ENCODE results near the gene TWSG1. TPM values are rescaled to one million over a fixed set of nuclear protein-coding genes. Genes with fewer than 3 reads are reported as not detected.

The TWSG1 gene
- total RNA-seq, 1 donor from 2014 or later, result 38.6 TPM

DNA sequence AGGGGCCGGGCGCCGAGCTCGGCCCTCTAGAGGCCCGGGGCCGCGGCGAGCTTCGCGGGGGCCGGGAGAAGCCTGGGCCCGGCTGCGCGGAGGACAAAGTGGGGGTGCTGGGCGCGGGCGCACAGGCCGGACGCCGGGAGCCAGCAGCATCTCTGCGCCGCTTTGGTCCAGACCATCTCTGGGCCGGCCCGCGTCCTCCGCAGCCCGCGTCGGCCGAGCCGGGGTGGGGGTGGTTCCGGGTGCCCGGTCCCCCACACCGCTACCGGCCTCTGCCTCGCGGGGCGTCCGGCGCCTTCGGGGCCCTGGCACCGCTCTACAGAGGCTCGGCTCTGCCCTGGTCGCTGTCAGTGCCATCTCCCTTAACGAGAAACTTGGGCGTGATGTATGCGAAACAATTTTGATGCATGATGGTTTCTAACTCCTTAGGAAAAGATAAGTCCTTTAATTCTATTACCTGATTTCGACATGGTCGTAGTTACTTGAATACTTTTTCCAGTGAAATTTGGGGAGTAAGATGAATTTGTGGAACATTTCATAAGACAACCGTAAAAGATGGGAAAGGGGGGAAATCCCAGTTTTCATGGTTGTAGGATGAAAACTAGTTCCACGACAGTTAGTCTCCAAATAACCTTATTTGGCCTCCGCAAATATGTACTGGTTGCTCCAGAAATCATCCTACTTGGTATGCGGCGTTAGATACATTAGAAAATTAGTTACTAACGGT is 562 bp downstream of the TWSG1 start:
- TF ChIP-seq, protein P1, sequence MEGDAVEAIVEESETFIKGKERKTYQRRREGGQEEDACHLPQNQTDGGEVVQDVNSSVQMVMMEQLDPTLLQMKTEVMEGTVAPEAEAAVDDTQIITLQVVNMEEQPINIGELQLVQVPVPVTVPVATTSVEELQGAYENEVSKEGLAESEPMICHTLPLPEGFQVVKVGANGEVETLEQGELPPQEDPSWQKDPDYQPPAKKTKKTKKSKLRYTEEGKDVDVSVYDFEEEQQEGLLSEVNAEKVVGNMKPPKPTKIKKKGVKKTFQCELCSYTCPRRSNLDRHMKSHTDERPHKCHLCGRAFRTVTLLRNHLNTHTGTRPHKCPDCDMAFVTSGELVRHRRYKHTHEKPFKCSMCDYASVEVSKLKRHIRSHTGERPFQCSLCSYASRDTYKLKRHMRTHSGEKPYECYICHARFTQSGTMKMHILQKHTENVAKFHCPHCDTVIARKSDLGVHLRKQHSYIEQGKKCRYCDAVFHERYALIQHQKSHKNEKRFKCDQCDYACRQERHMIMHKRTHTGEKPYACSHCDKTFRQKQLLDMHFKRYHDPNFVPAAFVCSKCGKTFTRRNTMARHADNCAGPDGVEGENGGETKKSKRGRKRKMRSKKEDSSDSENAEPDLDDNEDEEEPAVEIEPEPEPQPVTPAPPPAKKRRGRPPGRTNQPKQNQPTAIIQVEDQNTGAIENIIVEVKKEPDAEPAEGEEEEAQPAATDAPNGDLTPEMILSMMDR (conservative IDR thresholded peaks at IDR 0.05), result peak; percentile 62
- Mint-ChIP-seq H3K27ac (peak overlapping the region; percentile 79), H3K9me3 (peaks cover 4% of the 10 kb centered on the region), H3K36me3 (peaks cover 11% of the 10 kb centered on the region), H3K4me1 (ENCODE audit: unreplicated experiment) (peaks cover 5% of the 10 kb centered on the region), H3K27me3 (peaks cover 4% of the 10 kb centered on the region), H3K4me3 (peak overlapping the region; percentile 98)
- DNase-seq (ENCODE audit: extremely low spot score, unreplicated experiment), result no peak

DNA sequence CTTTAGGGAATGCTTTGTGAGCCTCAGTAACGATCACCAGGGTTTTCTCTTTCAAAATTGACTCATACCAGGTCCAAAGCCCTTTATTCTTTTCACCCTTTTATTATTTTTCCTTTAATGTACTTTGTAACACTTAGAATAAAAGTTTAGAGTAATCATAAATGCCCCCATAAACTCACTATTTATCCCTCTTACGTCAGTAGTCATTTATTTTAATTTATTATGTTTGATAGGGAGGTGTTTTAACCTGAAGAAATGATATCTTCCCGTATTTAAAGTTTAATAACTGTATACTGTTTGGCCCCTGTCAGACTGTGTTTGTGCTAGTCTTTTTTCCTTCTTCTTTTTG is 1.1 kb downstream of the TWSG1 start:
- peaks cover 5% of the 10 kb centered on the region for H3K4me1 Mint-ChIP-seq (ENCODE audit: unreplicated experiment)
- H3K36me3 Mint-ChIP-seq, result peaks cover 15% of the 10 kb centered on the region
- H3K4me3 Mint-ChIP-seq, result peak overlapping the region; percentile 96
- peaks cover 4% of the 10 kb centered on the region for H3K27me3 Mint-ChIP-seq
- peak overlapping the region; percentile 79 for H3K27ac Mint-ChIP-seq
- no peak for DNase-seq (ENCODE audit: extremely low spot score, unreplicated experiment)
- H3K9me3 Mint-ChIP-seq, result peaks cover 4% of the 10 kb centered on the region
- TF ChIP-seq, protein P1 (conservative IDR thresholded peaks at IDR 0.05), result no peak

DNA sequence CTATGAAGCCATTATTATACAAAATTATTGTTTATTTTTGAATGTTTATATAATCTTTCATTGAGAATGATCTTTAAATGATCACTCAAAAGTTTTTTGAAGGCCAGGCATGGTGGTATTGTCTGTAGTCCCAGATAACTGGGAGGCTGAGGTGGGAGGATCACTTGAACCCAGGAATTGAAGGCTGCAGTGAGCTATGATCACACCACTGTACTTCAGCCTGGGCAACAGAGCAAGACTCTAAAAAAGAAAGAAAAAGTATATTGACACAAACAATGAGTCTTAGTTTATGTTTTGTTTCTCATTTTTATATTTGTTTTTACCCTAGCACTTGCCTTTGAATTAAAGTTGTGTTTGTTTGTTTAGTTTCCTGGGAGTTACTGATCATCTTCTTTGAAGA is 2.3 kb downstream of the TWSG1 start:
- H3K27me3 Mint-ChIP-seq, result peaks cover 4% of the 10 kb centered on the region
- peak overlapping the region; percentile 69 for H3K4me3 Mint-ChIP-seq
- H3K27ac Mint-ChIP-seq, result no peak overlapping the region
- H3K9me3 Mint-ChIP-seq, result peaks cover 4% of the 10 kb centered on the region
- H3K4me1 Mint-ChIP-seq (ENCODE audit: unreplicated experiment), result peaks cover 5% of the 10 kb centered on the region
- H3K36me3 Mint-ChIP-seq, result peaks cover 26% of the 10 kb centered on the region
- TF ChIP-seq, protein P1 (conservative IDR thresholded peaks at IDR 0.05), result no peak
- no peak for DNase-seq (ENCODE audit: extremely low spot score, unreplicated experiment)

DNA sequence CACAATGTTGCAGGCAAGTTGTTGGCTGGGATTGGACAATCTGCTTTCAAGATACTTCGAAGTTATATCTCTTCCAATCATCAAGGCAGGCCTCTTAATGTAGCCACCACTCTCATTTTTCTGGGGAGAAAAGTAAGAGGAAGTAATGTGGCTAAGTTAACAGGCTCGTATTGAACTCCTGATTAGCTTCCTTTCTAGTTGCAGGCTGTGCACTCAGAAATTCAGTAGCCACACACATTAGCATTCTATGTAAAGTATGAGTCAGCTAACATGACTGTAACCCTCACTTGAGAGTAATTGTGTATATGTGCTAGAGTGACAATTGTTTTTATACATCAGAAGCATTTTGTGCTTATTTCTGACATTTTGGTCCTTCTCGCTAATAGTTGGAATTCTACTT is 3.3 kb downstream of the TWSG1 start:
- Mint-ChIP-seq H3K4me1 (ENCODE audit: unreplicated experiment) (peaks cover 5% of the 10 kb centered on the region), H3K9me3 (peaks cover 4% of the 10 kb centered on the region), H3K4me3 (no peak overlapping the region), H3K36me3 (peaks cover 34% of the 10 kb centered on the region), H3K27me3 (peaks cover 4% of the 10 kb centered on the region), H3K27ac (no peak overlapping the region)
- no peak for DNase-seq (ENCODE audit: extremely low spot score, unreplicated experiment)
- TF ChIP-seq, protein P1 (conservative IDR thresholded peaks at IDR 0.05), result no peak

DNA sequence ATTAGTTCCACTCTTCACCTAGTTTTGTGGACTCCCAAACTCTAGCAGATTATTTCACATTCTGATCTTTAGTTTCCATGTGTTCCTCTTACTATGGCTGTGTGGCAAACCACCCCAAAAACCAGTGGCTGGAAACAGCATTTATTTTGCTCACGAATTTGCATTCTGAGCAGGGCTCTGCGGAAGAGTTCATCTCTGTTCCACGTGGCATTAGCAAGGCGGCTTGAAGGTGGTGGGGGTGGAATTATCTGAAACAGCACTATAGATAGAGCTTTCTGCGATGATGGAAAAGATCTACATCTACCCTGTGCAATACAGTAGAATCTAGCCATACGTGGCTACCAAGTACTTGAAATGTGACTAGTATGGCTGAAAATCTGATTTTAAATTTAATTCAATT is 5.9 kb downstream of the TWSG1 start:
- Mint-ChIP-seq H3K27ac (no peak overlapping the region), H3K4me3 (no peak overlapping the region), H3K27me3 (no peaks in the 10 kb centered on the region), H3K36me3 (peaks cover 52% of the 10 kb centered on the region), H3K9me3 (peaks cover 5% of the 10 kb centered on the region), H3K4me1 (ENCODE audit: unreplicated experiment) (no peaks in the 10 kb centered on the region)
- TF ChIP-seq, protein P1 (conservative IDR thresholded peaks at IDR 0.05), result no peak
- DNase-seq (ENCODE audit: extremely low spot score, unreplicated experiment), result no peak
